PC-3 (cell line): ENCODE measurements around the gene UMODL1.

Experiments
- EZH2 ChIP-seq: fragments of 300-600 bp; sonication (generic); IDR thresholded peaks from one replicate; pipeline ENCODE4 v1.6.1; 2017; ENCODE audit warnings: antibody characterized with exemption, mild to moderate bottlenecking, low read length; ENCODE audit not compliant: unreplicated experiment
- TF ChIP-seq, protein P1 (sequence below): fragments of 300-600 bp; sonication (generic); conservative IDR thresholded peaks from 2 replicates; pipeline ENCODE4 v1.5.1; 2017; ENCODE audit warnings: antibody characterized with exemption, low read depth, mild to moderate bottlenecking, low read length

DNA sequence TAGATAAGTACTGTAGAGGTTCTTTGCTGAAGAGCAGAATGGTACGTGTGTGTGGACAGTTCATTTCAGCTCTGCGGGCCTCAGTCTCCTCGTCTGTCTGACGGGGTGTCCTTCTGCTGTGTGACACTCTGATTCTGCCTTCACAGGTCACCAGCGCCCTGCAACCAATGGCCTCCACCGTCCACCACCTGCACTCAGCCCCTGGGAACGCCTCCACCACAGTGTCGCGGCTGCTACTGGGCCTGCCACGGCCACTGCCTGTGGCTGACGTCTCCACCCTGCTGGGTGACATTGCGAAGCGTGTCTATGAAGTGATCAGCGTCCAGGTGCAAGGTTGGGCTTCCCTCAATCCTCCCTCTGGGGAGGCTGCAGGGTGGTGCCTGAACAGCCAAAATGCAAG is 17.0 kb downstream of the UMODL1 start:
- TF ChIP-seq, protein P1, sequence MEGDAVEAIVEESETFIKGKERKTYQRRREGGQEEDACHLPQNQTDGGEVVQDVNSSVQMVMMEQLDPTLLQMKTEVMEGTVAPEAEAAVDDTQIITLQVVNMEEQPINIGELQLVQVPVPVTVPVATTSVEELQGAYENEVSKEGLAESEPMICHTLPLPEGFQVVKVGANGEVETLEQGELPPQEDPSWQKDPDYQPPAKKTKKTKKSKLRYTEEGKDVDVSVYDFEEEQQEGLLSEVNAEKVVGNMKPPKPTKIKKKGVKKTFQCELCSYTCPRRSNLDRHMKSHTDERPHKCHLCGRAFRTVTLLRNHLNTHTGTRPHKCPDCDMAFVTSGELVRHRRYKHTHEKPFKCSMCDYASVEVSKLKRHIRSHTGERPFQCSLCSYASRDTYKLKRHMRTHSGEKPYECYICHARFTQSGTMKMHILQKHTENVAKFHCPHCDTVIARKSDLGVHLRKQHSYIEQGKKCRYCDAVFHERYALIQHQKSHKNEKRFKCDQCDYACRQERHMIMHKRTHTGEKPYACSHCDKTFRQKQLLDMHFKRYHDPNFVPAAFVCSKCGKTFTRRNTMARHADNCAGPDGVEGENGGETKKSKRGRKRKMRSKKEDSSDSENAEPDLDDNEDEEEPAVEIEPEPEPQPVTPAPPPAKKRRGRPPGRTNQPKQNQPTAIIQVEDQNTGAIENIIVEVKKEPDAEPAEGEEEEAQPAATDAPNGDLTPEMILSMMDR, result no peak
- no peak for TF ChIP-seq EZH2
